HG03342 (cell line): ENCODE data around the gene ZFP36L1.
"Not testable (repeated sequence)": the region's sequence is repeated elsewhere in the genome, so short reads cannot be mapped to it uniquely, and the experiment has no call there.

ENCODE experiments used
- ATAC-seq: cut with Tn5 transposase; IDR thresholded peaks from one replicate; pipeline ENCODE4 v1.9.1; 2021; ENCODE audit warnings: mild to moderate bottlenecking, moderate library complexity; ENCODE audit not compliant: unreplicated experiment

ZFP36L1 gene

DNA sequence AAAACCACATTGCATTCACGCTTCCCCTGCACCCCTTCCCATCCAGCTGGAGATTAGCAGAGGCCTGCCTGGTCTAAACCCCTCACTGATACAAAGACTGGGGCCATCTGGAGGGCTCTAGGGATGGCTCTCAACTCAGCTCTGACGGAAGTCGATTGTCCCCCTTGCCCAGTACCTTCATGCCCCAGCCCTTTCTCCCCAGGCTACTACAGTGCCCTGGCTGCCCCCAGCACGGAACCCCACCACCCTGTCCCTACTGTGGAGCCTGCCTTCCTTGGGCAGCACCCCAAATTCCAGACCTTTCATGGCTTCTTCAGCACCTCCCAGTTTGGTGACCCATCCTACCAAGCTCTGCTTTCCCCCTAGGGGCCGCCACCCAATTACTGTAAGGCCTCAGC lies 25.6 kb downstream of the ZFP36L1 start:
- ATAC-seq = no peak

DNA sequence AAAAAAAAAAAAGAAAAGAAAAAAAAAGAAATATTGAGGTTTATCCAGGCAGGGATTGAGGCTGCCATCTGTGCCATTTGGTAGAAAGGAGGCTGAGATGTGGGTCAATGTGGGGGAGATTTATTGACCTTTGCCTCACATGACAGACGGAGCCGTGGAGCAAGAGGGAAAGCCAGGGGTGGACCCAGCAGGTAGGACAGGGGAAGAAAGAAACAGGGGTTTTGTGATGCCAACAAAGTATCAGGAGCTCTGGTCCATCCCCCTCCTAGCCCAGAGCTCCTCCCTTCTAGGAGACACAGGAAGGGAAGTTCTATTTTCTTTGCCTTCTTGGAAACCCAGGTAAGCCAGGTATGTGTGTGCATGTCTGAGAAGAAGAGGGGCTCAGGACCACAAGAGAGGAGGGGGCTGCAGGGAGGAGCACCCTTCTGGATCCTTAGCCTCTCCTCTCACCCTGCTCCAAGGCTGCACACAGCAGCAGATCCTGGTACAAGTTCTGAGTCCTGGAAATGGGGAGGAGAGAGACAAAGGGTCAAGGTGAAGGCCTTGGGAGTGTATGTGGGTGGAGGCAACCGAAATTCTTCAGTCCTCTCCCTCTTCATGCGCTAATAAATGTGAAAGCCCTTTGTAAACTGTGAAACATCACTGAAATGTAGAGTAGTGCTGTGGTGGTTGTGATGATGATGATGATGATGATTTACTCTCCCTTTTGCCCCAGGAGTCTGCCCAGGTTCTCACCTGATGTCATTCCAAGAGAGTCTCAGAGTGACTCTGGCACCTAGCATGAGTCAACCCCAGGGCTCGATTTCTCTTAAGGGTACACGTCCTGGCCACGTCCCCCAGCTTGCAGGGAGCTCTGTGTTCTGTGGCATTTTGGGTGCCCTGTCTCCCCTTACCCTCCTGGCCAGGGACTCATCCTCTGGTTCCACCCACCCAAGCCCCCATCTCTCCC lies 26.3 kb downstream of the ZFP36L1 start:
- no peak for ATAC-seq

DNA sequence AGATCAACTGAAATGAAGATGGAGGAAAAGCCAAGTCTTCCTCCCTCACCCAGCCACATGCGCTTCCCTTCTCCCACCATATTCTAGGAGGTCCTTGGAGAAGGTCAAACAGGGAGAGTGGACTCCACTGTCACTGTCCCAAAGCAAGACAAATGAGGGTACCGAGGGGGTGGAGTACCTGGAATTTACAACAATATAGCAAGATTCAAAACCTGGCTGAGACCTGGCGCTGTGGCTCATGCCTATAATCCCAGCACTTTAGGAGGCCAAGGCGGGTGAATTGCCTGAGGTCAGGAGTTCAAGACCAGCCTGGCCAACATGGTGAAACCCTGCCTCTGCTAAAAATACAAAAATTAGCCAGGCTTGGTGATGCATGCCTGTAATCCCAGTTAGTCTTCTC lies 29.0 kb downstream of the ZFP36L1 start:
- ATAC-seq = not testable (repeated sequence)

DNA sequence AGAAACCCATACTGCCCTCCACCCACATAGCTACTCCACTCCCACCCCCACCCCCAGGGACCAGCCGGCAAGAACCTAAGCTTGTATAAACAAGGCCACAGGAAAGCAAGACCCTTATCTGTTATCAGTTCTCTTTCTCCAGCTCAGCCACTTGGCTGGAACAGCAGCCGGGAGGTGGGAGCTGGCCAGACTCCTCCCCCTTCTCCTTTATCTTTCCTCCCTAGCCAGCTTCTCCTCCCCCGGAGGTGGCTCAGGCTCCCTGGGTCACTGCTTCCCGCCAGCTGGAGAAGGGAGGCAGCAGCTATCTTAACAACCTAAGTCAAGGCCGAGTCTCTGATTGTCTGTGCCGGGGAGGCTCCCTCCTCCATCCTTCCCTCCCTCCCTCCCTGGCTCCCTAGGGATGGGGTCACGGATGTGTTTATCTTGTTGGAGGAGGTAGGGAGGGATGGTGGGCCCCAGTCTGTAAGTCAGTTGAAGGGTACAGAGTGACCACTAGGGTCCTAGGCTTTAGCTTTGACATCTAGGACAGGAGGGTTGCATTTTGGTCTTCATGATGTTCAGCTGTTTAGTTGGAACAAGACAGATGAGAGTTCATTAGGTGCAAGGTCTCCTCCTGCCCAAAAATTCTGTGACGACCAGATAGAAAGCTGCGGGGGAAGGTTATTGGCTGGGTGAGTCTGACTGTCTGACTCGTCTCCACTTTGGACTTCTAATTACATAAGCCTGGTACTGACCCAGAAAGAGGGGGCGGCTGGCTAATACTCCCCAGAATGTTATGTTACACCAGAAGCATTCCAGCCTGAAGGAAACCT lies 29.7 kb downstream of the ZFP36L1 start:
- no peak for ATAC-seq

DNA sequence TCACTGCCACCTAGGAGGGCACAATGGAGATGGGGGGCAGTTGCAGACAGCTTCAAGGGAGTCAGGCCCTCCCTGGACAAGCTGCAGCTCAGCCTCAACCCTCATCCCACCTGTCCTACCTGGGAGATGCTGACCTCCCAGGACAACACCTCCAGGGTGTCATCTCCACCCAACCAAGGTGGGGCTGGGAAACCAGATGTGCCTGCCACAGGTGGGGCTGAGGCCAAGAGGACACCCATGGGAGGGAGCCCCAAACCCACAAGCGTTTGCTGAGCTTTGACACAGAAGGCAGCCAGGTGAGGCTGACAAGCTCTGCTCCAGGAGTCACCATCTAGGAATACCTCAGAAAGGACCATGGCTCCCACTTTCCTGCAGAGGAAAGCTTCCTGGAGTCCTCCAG lies 31.5 kb downstream of the ZFP36L1 start:
- ATAC-seq = no peak

DNA sequence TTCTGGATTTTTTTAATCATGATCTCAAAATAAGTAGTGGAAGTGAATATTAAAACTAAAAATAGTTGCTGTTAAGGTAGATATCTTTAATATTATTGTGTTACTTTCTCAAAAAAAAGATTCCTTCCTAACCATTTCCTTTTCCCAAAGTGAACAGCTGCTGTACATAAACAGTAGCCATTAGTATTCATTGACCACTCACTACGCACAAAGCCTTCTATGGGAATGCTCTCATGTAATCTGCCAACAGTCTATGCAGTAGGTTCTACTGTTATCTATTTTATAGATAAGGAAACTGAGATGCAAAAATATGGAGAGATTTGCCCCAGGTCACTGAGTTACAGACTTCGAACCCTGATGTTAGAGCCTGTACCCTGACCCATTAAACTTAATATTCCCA lies 32.1 kb downstream of the ZFP36L1 start:
- ATAC-seq = no peak

DNA sequence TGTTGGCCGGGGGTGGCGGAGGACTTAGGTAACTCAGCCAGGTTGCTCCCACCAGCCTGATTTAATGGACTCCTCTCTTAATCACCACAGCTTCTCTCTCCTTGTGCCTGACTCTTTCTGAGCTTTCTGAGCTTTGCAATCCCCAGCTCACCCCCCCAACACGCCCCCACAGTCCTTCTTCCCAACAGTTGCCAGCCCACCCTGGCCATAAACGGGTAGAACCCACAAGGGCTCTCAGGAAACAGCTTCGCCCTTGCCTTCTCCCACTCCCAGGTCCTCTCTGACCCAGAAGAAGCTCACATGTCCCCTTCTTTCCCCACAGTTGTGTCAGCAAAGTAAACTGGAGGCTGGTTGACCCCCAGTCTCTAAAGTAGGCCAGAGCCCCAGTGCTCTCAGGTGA lies 32.9 kb downstream of the ZFP36L1 start:
- no peak for ATAC-seq

DNA sequence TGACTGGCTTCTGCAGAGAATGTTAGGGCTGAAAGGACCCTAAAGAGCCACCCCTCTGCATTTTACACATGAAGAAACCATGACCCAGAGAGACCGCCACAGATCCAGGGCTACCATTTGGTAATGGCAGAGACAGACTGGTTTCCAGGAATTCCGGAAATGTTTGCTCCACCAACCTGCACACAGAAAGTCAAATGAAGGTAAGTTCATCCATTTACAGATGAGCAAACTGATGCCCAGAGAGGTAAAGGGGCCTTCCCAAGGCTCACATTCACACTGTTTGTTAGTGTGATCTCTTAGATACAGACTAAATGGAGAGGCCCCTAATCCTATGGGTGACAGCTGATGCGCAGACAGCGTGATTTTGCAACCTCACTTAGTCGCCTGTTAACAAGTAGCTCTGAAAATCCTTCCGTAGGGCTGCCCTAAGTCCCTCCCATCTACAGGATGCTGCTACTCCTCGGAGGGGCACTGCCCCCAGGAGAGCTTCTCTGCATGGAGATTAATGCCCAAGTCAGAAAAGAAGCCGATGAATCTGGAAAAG lies 33.8 kb downstream of the ZFP36L1 start:
- ATAC-seq = no peak

DNA sequence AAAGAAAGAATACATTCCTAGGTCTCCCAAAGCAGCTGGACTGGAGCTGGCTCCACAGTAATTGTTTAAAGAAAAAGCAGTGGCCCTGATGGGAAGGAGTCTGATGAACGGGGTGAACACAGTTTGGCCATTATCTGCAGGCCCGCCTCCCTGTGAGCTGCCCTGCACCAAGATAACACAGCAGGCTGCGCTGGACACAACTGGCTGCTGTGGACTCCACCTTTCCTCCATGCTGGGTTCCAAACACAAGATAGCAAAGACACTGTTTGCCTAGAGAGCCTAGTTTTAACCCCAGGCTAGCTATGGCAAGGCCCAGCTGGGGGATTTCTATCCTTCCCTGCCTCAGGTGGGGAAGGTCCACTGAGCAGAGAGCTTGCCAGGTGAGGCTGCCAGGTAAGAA lies 34.6 kb downstream of the ZFP36L1 start:
- no peak for ATAC-seq

DNA sequence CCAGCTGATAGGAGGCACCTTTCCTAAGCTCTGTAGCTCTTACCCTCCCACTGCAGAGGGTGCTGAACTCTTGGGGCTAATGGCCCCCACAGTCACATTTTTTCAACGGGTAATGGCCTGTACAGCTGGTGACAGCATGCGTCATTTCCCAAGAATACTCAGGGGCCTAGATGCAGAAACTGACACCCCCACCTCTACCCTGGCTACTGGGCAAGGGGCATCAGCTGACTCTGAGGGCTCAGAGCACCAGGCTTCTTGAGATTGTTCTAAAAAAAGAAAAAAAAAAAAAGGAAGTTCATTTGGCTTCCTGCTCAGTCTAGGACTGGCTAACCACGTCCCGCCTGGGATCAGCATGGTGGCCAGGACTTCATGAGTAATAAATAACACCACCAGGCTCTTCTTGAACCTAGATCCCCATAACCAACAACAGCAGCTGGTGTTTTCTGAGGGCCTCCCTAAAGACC lies 35.2 kb downstream of the ZFP36L1 start:
- ATAC-seq = no peak

DNA sequence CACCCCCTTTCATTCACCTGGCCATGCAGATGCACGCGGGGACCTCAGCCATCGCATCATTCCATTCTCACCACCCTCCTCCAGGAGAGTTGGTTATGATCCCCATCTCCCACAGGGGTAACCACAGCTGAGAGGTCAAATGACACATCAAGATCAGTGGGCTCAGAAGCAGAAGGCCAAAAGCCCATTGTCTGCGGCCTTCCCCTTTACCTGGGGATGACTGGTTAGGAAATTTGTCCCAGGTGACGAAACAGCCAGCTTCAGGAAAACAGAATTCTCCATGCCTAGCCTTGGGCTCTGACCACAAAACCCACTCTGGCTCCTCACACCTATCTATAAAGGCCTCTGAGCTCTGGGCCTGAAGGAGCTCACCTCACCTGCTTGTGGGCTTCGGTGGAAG lies 36.1 kb downstream of the ZFP36L1 start:
- no peak for ATAC-seq

DNA sequence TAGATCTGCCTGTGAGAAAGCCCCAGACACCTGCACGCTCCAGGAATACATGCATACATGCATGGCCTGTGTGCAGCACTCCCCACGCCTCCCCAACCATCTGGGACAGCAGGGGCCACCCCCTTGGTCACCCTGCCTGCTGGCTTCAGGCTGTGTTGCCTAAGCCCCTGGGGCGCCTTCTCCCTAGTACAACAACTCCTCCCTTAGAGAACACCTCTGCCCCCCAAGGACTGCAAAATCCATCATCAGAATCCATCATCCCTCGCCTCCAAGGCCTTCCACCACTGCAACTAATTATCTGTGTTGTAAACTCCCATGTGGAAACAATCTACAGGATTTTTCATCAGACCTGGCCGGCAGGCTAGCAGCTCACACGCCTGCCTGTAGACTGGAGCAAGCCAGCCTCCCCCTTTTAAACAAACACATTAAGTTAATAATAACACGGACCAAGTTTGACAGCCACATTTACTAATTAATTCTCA lies 36.8 kb downstream of the ZFP36L1 start:
- ATAC-seq = no peak

DNA sequence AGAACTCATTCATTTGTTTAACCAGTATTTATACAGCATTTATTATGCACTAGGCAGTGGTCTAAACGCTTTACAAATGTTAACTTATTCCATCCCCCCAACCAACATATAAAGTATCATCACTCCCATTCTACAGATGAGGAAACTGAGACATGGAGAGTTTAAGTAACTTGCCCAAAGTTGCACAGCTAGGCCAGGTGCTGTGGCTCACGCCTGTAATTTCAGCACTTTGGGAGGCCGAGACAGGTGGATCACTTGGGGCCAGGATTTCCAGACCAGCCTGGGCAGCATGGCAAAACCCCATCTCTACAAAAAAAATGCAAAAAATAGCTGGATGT lies 37.9 kb downstream of the ZFP36L1 start:
- no peak for ATAC-seq

DNA sequence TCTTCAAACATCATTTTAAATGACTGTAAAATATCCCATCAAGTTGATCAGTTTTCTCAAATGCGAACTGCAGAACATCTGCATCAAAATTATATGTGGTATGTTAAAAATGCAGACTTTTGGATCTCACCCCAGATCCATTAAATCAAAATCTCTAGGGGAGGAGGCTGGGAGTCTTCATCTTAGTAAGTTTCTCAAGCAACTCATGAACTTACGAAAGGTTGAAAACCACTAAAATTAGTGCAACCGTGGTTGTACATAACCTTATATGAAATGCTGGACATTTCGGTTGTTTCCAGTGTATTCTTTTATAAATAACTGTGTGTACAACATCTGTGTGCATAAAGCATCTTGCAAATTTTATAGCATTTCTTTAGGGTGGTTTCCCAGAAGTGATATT lies 39.2 kb downstream of the ZFP36L1 start:
- ATAC-seq = no peak

DNA sequence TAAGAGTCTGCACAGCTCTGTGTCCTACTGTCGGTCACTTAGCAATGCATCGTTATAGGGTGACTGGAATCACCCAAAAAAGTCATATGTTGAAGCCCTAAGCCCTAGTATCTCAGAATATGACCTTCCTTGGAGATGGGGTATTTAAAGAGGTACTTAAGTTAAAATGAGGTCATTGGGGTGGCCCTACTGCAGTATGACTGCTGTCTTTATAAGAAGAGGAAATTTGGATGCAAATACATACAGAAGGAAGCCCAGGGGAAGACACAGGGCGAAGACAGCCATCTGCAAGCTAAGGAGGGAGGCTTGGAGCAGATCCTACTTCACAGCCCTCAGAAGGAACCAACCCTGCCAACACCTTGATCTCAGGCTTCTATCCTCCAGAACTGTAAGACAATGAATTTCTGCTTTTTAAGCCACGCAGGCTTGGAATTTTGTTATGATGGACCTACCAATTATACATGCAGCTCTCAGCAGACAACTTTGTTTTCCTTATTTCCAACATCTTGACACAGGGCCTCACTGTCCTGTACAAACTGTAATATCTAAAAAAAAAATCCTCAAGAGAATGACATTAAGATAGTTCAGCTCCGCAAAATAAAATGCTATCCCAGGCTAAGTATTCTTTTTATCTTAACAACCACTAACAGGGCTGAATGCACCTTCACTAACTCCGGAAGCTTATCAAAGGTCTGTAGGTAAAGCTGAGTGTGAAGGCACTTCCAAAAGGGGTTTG lies 40.4 kb downstream of the ZFP36L1 start:
- no peak for ATAC-seq

DNA sequence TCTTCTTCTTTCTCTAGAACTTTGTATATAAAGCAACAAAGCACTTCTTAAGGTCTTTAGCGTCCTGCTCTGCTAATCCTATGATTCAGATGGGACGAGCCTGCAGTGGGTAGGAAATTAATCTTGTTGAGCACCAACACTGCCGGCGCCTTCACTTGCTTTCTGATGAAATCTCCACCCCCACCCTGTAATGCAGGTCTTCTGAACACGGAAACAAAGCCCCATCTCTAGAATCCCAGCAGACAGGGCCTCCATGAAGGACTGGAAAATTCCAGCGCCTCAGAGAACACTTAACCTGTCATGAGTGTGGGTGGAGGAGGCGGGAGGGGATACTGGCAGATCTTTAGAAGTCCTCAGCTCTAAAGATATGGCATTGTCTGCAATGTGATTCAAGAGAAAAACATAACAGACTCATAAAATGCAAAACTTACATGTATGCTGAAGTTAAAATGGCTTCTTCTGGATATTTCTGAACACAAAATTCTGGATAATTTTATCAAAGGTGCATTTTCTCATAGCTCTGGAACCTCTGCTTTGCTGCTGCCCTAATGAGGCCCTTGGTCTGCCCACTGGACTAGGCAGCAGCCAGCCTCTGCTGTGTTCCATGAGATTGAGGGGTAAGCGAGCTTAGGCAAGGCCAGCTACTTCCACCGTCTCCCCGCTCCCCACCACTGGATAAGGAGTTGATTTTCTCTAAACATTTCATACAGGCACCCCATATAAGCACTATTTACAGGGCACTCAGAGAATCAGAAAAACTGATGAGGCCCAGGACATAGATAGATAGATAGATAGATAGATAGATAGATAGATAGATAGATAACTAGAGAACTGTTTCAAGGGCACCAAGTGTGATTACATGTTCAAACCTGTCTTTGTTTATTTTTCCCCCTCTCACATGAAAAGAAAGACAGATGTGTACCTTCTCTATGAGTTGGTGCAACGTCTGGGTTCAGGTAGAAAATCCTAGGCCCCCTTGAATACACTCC lies 43.1 kb downstream of the ZFP36L1 start:
- ATAC-seq = no peak

DNA sequence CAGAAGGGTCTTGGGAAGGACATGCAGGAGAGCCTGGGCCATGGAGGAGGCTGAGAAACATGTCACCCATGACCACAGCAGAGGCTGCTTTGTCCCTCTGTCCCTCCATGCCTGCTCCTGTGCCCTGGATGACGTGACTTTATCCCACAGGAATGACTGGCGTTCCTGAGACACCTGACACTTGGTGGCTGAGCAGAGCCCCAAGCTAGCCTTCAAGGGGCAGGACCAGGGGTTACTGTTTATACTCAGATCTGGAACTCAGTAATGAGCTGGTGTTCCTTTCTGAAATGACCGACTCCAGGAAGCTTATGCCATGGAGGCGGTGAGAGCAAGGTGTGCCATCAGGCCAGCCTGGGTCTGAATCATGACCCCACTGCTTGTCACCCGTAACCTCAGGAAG lies 44.2 kb downstream of the ZFP36L1 start:
- ATAC-seq = no peak

DNA sequence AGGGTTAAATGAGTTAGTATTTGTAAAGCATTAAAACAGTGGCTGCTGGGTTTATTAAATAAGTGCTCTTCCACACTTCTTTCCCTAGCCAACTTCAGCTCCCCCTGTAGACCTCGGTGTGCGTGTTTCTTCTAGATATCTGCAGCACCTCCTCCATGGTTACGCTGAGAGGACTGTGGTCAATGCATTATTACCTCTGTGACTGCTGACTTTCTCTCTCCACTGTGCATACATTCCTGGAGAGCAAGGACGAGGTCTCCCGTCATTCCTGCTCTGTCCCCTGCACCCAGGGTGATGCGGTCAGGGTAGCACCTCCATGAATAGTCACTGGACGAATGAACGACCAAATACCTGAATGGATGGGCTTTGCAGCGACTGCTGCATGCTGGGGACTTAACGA lies 44.6 kb downstream of the ZFP36L1 start:
- ATAC-seq = no peak

DNA sequence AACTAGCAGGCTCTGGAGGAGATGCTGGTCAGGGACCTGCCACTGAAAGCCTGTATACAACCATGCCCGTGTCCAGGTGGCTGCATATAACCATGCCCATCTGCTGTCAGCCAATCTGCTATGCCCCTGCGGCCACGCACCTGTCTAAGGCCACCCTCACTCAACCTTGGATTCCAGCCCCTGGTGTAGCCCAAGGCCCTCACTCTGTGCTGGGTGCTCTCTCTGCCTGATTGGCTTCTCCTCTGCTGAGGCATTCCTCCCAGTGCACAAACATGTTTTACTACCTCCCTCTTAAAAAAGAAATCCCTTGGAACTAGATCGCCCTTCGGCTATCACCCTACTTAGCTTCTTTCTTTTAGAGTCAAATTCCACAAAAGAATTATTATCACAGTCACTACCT lies 45.5 kb downstream of the ZFP36L1 start:
- ATAC-seq = no peak

DNA sequence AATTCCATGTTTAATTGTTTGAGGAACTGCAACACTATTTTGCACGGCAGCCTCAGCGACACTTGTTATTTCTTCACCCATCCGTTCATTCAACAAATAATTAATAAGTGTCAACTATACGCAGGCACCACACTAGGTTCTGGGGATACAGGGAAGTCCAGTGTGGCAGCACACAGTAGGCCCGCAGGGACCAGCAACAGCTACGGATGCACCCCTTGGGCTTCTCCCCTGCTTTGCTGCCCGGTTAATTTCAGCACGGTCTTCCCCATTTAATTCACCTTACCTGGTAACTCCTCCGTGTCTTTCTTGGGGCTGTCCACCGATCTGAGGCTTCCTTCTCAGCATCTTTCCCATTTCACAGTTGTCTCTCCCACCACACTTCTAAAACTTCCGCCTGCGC lies 48.3 kb downstream of the ZFP36L1 start:
- no peak for ATAC-seq
